ENCODE measurements around the gene KCNAB1.

Gene KCNAB1

GRCh38 chr3:156418428-156418827 is 298.1 kb downstream of the KCNAB1 start:
- no peak for TF ChIP-seq CTCF (IDR thresholded peaks at IDR 0.05; ENCODE audit: insufficient read depth, low read depth, low read length, missing control alignments)
- H3K4me3 ChIP-seq (ENCODE audit: low read length) = no peak overlapping the region
- no peak for DNase-seq (ENCODE audit: low read depth)

- H3K4me3 ChIP-seq (ENCODE audit: low read length) = no peak overlapping the region
- TF ChIP-seq CTCF (IDR thresholded peaks at IDR 0.05; ENCODE audit: insufficient read depth, low read depth, low read length, missing control alignments) = no peak
- no peak for DNase-seq (ENCODE audit: low read depth)
Measured at GRCh38 chr3:156421534-156421933, 301.2 kb downstream of the KCNAB1 start.

- no peak overlapping the region for H3K4me3 ChIP-seq (ENCODE audit: low read length)
- no peak for TF ChIP-seq CTCF (IDR thresholded peaks at IDR 0.05; ENCODE audit: insufficient read depth, low read depth, low read length, missing control alignments)
- no peak for DNase-seq (ENCODE audit: low read depth)
Measured at GRCh38 chr3:156424758-156425157, 304.4 kb downstream of the KCNAB1 start.

GRCh38 chr3:156425651-156426050 is 305.3 kb downstream of the KCNAB1 start:
- DNase-seq (ENCODE audit: low read depth) = no peak
- H3K4me3 ChIP-seq (ENCODE audit: low read length) = no peak overlapping the region

GRCh38 chr3:156429125-156429524 is 308.7 kb downstream of the KCNAB1 start:
- no peak for TF ChIP-seq CTCF (IDR thresholded peaks at IDR 0.05; ENCODE audit: insufficient read depth, low read depth, low read length, missing control alignments)
- no peak for DNase-seq (ENCODE audit: low read depth)

More at GRCh38 chr3:156425651-156426050, 305.3 kb downstream of the KCNAB1 start:
- TF ChIP-seq CTCF (IDR thresholded peaks at IDR 0.05; ENCODE audit: insufficient read depth, low read depth, low read length, missing control alignments) = no peak

GRCh38 chr3:156431334-156432124 is 311.2 kb downstream of the KCNAB1 start:
- peak; percentile 81 for DNase-seq (ENCODE audit: low read depth)
- H3K4me3 ChIP-seq (ENCODE audit: low read length) = no peak overlapping the region
- no peak for TF ChIP-seq CTCF (IDR thresholded peaks at IDR 0.05; ENCODE audit: insufficient read depth, low read depth, low read length, missing control alignments)

More at GRCh38 chr3:156429125-156429524, 308.7 kb downstream of the KCNAB1 start:
- no peak overlapping the region for H3K4me3 ChIP-seq (ENCODE audit: low read length)

GRCh38 chr3:156432563-156432962 is 312.2 kb downstream of the KCNAB1 start:
- TF ChIP-seq CTCF (IDR thresholded peaks at IDR 0.05; ENCODE audit: insufficient read depth, low read depth, low read length, missing control alignments) = no peak
- no peak overlapping the region for H3K4me3 ChIP-seq (ENCODE audit: low read length)
- DNase-seq (ENCODE audit: low read depth) = no peak
